HepG2 (cell line): Measurements from ENCODE around the gene FAH.

ENCODE experiments used
- CEBPB ChIP-seq: IDR thresholded peaks from 2 replicates; pipeline ENCODE4 v1.6.1; 2011; ENCODE audit warnings: low read depth, low read length, improper control_type of control experiment, borderline replicate concordance
- HDAC6 ChIP-seq: fragments of 200-600 bp; sonication (generic); IDR thresholded peaks from 2 replicates; pipeline ENCODE4 v1.7.0; 2017; ENCODE audit warnings: mild to moderate bottlenecking, antibody characterized with exemption, low read length, low read depth
- MBNL3 ChIP-seq: fragments of 250-450 bp; sonication (Bioruptor Pico); conservative IDR thresholded peaks from 2 replicates; pipeline ENCODE4 v1.8.0; 2022; ENCODE audit warnings: mild to moderate bottlenecking, inconsistent platforms
- RXRA ChIP-seq: sonication (generic); formaldehyde crosslinking; IDR thresholded peaks from 2 replicates; pipeline ENCODE4 v1.5.1; 2020; ENCODE audit warnings: missing genetic modification reagents
- TEAD2 ChIP-seq: sonication (generic); formaldehyde crosslinking; IDR thresholded peaks from 2 replicates; pipeline ENCODE4 v1.9.0; 2021; ENCODE audit warnings: missing genetic modification reagents
- TF ChIP-seq, protein P1 (sequence below): sonication (generic); formaldehyde crosslinking; IDR thresholded peaks from 2 replicates; pipeline ENCODE4 v1.5.0; 2020; ENCODE audit warnings: mild to moderate bottlenecking, missing genetic modification reagents, moderate library complexity
- TF ChIP-seq, protein P2 (sequence below): sonication (generic); formaldehyde crosslinking; IDR thresholded peaks from 2 replicates; pipeline ENCODE4 v1.4.0; 2020; ENCODE audit warnings: missing genetic modification reagents

DNA sequence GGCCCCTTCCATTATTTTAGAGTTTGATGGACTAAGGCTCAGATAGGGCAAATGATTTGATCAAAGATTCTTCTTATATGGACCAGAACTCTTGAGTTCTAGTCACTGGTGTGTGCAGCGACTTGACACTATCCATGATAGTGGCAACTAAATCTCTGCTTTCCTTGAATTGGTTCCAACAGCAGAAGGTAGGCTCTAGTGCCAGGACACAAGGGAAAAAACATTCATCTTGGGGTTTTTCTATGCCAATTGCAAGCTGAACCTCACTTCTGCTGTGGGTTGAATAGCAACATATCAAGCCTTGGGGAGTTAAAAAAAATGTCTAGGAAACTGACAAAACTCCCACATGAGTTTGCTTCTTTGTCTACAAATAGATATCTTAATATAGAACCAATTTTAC, 64.1 kb downstream of the FAH start:
- TF ChIP-seq RXRA (CRISPR knock-in tag) (no peak), CEBPB (no peak), TEAD2 (CRISPR knock-in tag) (no peak), MBNL3 (no peak), HDAC6 (no peak)
- TF ChIP-seq, protein P1, sequence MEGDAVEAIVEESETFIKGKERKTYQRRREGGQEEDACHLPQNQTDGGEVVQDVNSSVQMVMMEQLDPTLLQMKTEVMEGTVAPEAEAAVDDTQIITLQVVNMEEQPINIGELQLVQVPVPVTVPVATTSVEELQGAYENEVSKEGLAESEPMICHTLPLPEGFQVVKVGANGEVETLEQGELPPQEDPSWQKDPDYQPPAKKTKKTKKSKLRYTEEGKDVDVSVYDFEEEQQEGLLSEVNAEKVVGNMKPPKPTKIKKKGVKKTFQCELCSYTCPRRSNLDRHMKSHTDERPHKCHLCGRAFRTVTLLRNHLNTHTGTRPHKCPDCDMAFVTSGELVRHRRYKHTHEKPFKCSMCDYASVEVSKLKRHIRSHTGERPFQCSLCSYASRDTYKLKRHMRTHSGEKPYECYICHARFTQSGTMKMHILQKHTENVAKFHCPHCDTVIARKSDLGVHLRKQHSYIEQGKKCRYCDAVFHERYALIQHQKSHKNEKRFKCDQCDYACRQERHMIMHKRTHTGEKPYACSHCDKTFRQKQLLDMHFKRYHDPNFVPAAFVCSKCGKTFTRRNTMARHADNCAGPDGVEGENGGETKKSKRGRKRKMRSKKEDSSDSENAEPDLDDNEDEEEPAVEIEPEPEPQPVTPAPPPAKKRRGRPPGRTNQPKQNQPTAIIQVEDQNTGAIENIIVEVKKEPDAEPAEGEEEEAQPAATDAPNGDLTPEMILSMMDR (CRISPR knock-in tag) = no peak
- TF ChIP-seq, protein P2, sequence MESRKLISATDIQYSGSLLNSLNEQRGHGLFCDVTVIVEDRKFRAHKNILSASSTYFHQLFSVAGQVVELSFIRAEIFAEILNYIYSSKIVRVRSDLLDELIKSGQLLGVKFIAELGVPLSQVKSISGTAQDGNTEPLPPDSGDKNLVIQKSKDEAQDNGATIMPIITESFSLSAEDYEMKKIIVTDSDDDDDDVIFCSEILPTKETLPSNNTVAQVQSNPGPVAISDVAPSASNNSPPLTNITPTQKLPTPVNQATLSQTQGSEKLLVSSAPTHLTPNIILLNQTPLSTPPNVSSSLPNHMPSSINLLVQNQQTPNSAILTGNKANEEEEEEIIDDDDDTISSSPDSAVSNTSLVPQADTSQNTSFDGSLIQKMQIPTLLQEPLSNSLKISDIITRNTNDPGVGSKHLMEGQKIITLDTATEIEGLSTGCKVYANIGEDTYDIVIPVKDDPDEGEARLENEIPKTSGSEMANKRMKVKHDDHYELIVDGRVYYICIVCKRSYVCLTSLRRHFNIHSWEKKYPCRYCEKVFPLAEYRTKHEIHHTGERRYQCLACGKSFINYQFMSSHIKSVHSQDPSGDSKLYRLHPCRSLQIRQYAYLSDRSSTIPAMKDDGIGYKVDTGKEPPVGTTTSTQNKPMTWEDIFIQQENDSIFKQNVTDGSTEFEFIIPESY (CRISPR knock-in tag) = no peak
